ENCODE data around the gene CAVIN1. TPM values are rescaled to one million over a fixed set of nuclear protein-coding genes. Genes with fewer than 3 reads are reported as not detected.
A peak's percentile ranks its signal among the peaks of the same experiment; 100 is the strongest.
"Not testable (repeated sequence)": the region's sequence is repeated elsewhere in the genome, so short reads cannot be mapped to it uniquely, and the experiment has no call there.

CAVIN1 gene
- total RNA-seq, 1 experiment from 2014 or later: 412 TPM

GRCh38 chr17:42431758-42432161 lies 8.7 kb upstream of the CAVIN1 start:
- no peak for DNase-seq (ENCODE audit: low read depth)

- DNase-seq (ENCODE audit: low read depth): no peak
Observed at GRCh38 chr17:42429726-42430447, 6.8 kb upstream of the CAVIN1 start.

- peak; percentile 96 for DNase-seq (ENCODE audit: low read depth)
Observed at GRCh38 chr17:42428141-42428944, 5.3 kb upstream of the CAVIN1 start.

GRCh38 chr17:42424991-42425610 lies 2.0 kb upstream of the CAVIN1 start:
- DNase-seq (ENCODE audit: low read depth): peak; percentile 65

GRCh38 chr17:42423766-42424165 lies 710 bp upstream of the CAVIN1 start:
- DNase-seq (ENCODE audit: low read depth): no peak

GRCh38 chr17:42422412-42422957 lies 571 bp downstream of the CAVIN1 start:
- peak; percentile 58 for DNase-seq (ENCODE audit: low read depth)

- peak; percentile 80 for DNase-seq (ENCODE audit: low read depth)
Observed at GRCh38 chr17:42421507-42422338, 1.3 kb downstream of the CAVIN1 start.

GRCh38 chr17:42421136-42421506 lies 1.9 kb downstream of the CAVIN1 start:
- DNase-seq (ENCODE audit: low read depth): no peak

GRCh38 chr17:42417981-42418380 lies 5.1 kb downstream of the CAVIN1 start:
- not testable (repeated sequence) for DNase-seq (ENCODE audit: low read depth)

- no peak for DNase-seq (ENCODE audit: low read depth)
Observed at GRCh38 chr17:42414704-42415409, 8.2 kb downstream of the CAVIN1 start.

- DNase-seq (ENCODE audit: low read depth): peak; percentile 47
Observed at GRCh38 chr17:42413464-42414040, 9.5 kb downstream of the CAVIN1 start.

- no peak for DNase-seq (ENCODE audit: low read depth)
Observed at GRCh38 chr17:42411905-42412679, 11.0 kb downstream of the CAVIN1 start.

- no peak for DNase-seq (ENCODE audit: low read depth)
Observed at GRCh38 chr17:42411361-42411760, 11.7 kb downstream of the CAVIN1 start.

GRCh38 chr17:42410319-42410685 lies 12.8 kb downstream of the CAVIN1 start:
- no peak for DNase-seq (ENCODE audit: low read depth)

GRCh38 chr17:42409523-42410318 lies 13.3 kb downstream of the CAVIN1 start:
- peak; percentile 93 for DNase-seq (ENCODE audit: low read depth)

GRCh38 chr17:42408061-42408460 lies 15.0 kb downstream of the CAVIN1 start:
- no peak for DNase-seq (ENCODE audit: low read depth)

GRCh38 chr17:42407289-42407836 lies 15.7 kb downstream of the CAVIN1 start:
- DNase-seq (ENCODE audit: low read depth): peak; percentile 73

- DNase-seq (ENCODE audit: low read depth): no peak
Observed at GRCh38 chr17:42406615-42407288, 16.3 kb downstream of the CAVIN1 start.

Data from M059J (cell line).